ENCODE measurements around the gene NCCRP1.

NCCRP1 gene

DNA sequence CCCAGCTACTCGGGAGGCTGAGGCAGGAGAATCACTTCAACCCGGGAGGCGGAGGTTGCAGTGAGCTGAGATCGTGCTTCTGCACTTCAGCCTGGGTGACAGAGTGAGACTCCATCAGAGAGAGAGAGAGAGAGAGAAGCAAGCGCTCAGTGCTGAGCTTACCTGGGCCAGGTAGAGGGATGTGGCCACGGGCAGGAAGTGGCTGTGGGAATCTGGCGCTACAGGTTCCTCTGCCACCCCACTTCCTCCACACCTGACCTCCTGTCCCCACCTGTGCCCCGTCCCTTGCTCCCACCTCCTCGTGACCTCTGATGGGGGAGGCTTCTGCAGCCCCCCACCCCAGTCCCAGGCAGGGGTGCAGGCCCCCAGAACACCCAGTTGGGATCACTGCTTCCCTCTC is 1.0 kb upstream of the NCCRP1 start:
- TF ChIP-seq, protein P1, sequence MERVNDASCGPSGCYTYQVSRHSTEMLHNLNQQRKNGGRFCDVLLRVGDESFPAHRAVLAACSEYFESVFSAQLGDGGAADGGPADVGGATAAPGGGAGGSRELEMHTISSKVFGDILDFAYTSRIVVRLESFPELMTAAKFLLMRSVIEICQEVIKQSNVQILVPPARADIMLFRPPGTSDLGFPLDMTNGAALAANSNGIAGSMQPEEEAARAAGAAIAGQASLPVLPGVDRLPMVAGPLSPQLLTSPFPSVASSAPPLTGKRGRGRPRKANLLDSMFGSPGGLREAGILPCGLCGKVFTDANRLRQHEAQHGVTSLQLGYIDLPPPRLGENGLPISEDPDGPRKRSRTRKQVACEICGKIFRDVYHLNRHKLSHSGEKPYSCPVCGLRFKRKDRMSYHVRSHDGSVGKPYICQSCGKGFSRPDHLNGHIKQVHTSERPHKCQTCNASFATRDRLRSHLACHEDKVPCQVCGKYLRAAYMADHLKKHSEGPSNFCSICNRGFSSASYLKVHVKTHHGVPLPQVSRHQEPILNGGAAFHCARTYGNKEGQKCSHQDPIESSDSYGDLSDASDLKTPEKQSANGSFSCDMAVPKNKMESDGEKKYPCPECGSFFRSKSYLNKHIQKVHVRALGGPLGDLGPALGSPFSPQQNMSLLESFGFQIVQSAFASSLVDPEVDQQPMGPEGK (CRISPR knock-in tag; IDR thresholded peaks at IDR 0.05; ENCODE audit: borderline replicate concordance): no peak
- TF ChIP-seq ESRRG (CRISPR knock-in tag; IDR thresholded peaks at IDR 0.05) (no peak), ZC3H10 (CRISPR knock-in tag; IDR thresholded peaks at IDR 0.05) (no peak), ZNF8 (CRISPR knock-in tag; IDR thresholded peaks at IDR 0.05) (no peak), TSHZ2 (CRISPR knock-in tag; IDR thresholded peaks at IDR 0.05) (no peak), SNAI2 (CRISPR knock-in tag; IDR thresholded peaks at IDR 0.05) (no peak), TCF4 (CRISPR knock-in tag; IDR thresholded peaks at IDR 0.05; ENCODE audit: borderline replicate concordance) (no peak), ZFP30 (CRISPR knock-in tag; IDR thresholded peaks at IDR 0.05) (no peak), BACH2 (CRISPR knock-in tag; IDR thresholded peaks at IDR 0.05; ENCODE audit: borderline replicate concordance) (no peak), ZNF70 (CRISPR knock-in tag; IDR thresholded peaks at IDR 0.05) (no peak)
- TF ChIP-seq, protein P2, sequence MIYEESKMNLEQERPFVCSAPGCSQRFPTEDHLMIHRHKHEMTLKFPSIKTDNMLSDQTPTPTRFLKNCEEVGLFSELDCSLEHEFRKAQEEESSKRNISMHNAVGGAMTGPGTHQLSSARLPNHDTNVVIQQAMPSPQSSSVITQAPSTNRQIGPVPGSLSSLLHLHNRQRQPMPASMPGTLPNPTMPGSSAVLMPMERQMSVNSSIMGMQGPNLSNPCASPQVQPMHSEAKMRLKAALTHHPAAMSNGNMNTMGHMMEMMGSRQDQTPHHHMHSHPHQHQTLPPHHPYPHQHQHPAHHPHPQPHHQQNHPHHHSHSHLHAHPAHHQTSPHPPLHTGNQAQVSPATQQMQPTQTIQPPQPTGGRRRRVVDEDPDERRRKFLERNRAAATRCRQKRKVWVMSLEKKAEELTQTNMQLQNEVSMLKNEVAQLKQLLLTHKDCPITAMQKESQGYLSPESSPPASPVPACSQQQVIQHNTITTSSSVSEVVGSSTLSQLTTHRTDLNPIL (CRISPR knock-in tag; IDR thresholded peaks at IDR 0.05; ENCODE audit: low read depth): no peak
- ATAC-seq: no peak

- ATAC-seq: no peak
- TF ChIP-seq CSRNP3 (CRISPR knock-in tag; IDR thresholded peaks at IDR 0.05) (no peak), RARB (CRISPR knock-in tag; IDR thresholded peaks at IDR 0.05) (no peak), TSHZ2 (CRISPR knock-in tag; IDR thresholded peaks at IDR 0.05) (no peak)
Observed at GRCh38 chr19:39196320-39196719, 444 bp upstream of the NCCRP1 start.

DNA sequence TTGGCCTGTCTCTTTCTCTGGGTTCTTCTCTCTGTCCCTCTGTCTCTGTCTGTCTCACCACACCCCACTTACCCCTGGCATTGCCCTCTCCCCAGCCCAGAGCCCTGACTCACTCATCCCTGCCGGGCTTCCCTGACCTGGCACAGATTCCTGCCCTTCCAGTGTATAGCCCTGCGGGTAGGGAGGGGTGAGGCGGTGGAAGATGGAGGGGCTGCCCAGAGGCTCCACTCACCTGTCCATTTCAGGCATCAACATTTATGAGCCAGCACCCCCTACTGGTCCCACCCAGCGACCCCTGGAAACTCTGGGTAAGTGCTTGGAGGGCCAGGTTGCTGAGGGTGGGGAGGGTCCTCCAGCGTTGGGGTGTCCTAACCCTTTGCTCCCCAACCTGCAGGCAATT is 1.0 kb downstream of the NCCRP1 start:
- TF ChIP-seq RARB (CRISPR knock-in tag; IDR thresholded peaks at IDR 0.05) (no peak), ZFP30 (CRISPR knock-in tag; IDR thresholded peaks at IDR 0.05) (no peak), TOX (CRISPR knock-in tag; IDR thresholded peaks at IDR 0.05; ENCODE audit: borderline replicate concordance) (no peak), CSDC2 (CRISPR knock-in tag; IDR thresholded peaks at IDR 0.05) (no peak), ZNF8 (CRISPR knock-in tag; IDR thresholded peaks at IDR 0.05) (no peak), BACH2 (CRISPR knock-in tag; IDR thresholded peaks at IDR 0.05; ENCODE audit: borderline replicate concordance) (no peak), GLIS3 (CRISPR knock-in tag; IDR thresholded peaks at IDR 0.05) (no peak), ZC3H10 (CRISPR knock-in tag; IDR thresholded peaks at IDR 0.05) (no peak)
- TF ChIP-seq, protein P1 (CRISPR knock-in tag; IDR thresholded peaks at IDR 0.05; ENCODE audit: borderline replicate concordance): no peak
- TF ChIP-seq, protein P2 (CRISPR knock-in tag; IDR thresholded peaks at IDR 0.05; ENCODE audit: low read depth): no peak
- no peak for ATAC-seq

Data from SK-N-SH treated with all-trans-retinoic acid at 6 μM for 48 hours (cell line).